ENCODE results near the gene OR11A1.

The OR11A1 gene

GRCh38 chr6:29456971-29457370 lies at the start of gene OR11A1, which contains the start of gene OR2H1:
Gene OR11A1 (minus strand): TSS chr6:29457071. CDS start chr6:29427641, 29,430 bp downstream.
Gene OR2H1 (plus strand): TSS chr6:29457155. CDS start chr6:29461770, 4,615 bp downstream.
- DNase-seq: no peak

GRCh38 chr6:29506446-29507067 lies 49.7 kb upstream of the OR11A1 start:
- DNase-seq: no peak

- no peak for DNase-seq
Measured at GRCh38 chr6:29505808-29506207, 48.9 kb upstream of the OR11A1 start.

- no peak for DNase-seq
Measured at GRCh38 chr6:29504961-29505360, 48.1 kb upstream of the OR11A1 start.

- no peak for DNase-seq
Measured at GRCh38 chr6:29502597-29502996, 45.7 kb upstream of the OR11A1 start.

- DNase-seq: no peak
Measured at GRCh38 chr6:29502181-29502580, 45.3 kb upstream of the OR11A1 start.

GRCh38 chr6:29501106-29501505 lies 44.2 kb upstream of the OR11A1 start:
- DNase-seq: no peak

GRCh38 chr6:29500594-29500993 lies 43.7 kb upstream of the OR11A1 start:
- no peak for DNase-seq

- no peak for DNase-seq
Measured at GRCh38 chr6:29499704-29500103, 42.8 kb upstream of the OR11A1 start.

- no peak for DNase-seq
Measured at GRCh38 chr6:29496961-29497360, 40.1 kb upstream of the OR11A1 start.

- no peak for DNase-seq
Measured at GRCh38 chr6:29495571-29495970, 38.7 kb upstream of the OR11A1 start.

GRCh38 chr6:29494131-29494530 lies 37.3 kb upstream of the OR11A1 start:
- no peak for DNase-seq

GRCh38 chr6:29493261-29493660 lies 36.4 kb upstream of the OR11A1 start:
- no peak for DNase-seq

- no peak for DNase-seq
Measured at GRCh38 chr6:29491574-29491973, 34.7 kb upstream of the OR11A1 start.

- no peak for DNase-seq
Measured at GRCh38 chr6:29490552-29490951, 33.7 kb upstream of the OR11A1 start.

GRCh38 chr6:29490055-29490454 lies 33.2 kb upstream of the OR11A1 start:
- DNase-seq: no peak

GRCh38 chr6:29489286-29489685 lies 32.4 kb upstream of the OR11A1 start:
- DNase-seq: no peak

GRCh38 chr6:29488874-29489273 lies 32.0 kb upstream of the OR11A1 start:
- DNase-seq: no peak

- DNase-seq: no peak
Measured at GRCh38 chr6:29487660-29488059, 30.8 kb upstream of the OR11A1 start, which contains the start of gene MAS1L. Gene MAS1L (minus strand): TSS chr6:29487956. CDS start chr6:29487902, 54 bp downstream.

- DNase-seq: no peak
Measured at GRCh38 chr6:29487131-29487530, 30.3 kb upstream of the OR11A1 start.

GRCh38 chr6:29486577-29486976 lies 29.7 kb upstream of the OR11A1 start:
- no peak for DNase-seq

GRCh38 chr6:29483735-29484134 lies 26.9 kb upstream of the OR11A1 start:
- no peak for DNase-seq

GRCh38 chr6:29483186-29483585 lies 26.3 kb upstream of the OR11A1 start:
- DNase-seq: no peak

- DNase-seq: no peak
Measured at GRCh38 chr6:29479560-29479959, 22.7 kb upstream of the OR11A1 start.

GRCh38 chr6:29478740-29479139 lies 21.9 kb upstream of the OR11A1 start:
- no peak for DNase-seq
